Mesendoderm (in vitro differentiated cells): Measurements from ENCODE around the gene TAF4B.
"Not testable (repeated sequence)": the region's sequence is repeated elsewhere in the genome, so short reads cannot be mapped to it uniquely, and the experiment has no call there.

Experiments used
- DNase-seq: peaks from one replicate; pipeline ENCODE4 v3.0.0; 2013
- H2AK5ac ChIP-seq: 2 replicates; pipeline ENCODE4 v1.6.1; 2013; ENCODE audit warnings: low read length, inconsistent platforms
- H2BK120ac ChIP-seq: 2 replicates; pipeline ENCODE4 v1.6.1; 2013; ENCODE audit warnings: low read depth, mild to moderate bottlenecking, low read length, moderate library complexity, mixed read lengths
- H2BK15ac ChIP-seq: replicated peaks from 2 replicates; pipeline ENCODE4 v1.6.1; 2013; ENCODE audit warnings: low read depth, mild to moderate bottlenecking, moderate library complexity
- H2BK5ac ChIP-seq: 2 replicates; pipeline ENCODE4 v1.6.1; 2013; ENCODE audit warnings: low read length, inconsistent platforms
- H3K18ac ChIP-seq: 2 replicates; pipeline ENCODE4 v1.6.1; 2013; ENCODE audit warnings: mild to moderate bottlenecking, low read length, mixed read lengths
- H3K23ac ChIP-seq: one replicate; pipeline ENCODE4 v1.6.1; 2013; ENCODE audit warnings: low read length
- H3K27ac ChIP-seq: 2 replicates; pipeline ENCODE4 v1.5.1; 2013; ENCODE audit warnings: low read depth, mild to moderate bottlenecking, inconsistent platforms, low read length, moderate library complexity
- H3K27me3 ChIP-seq: 2 replicates; pipeline ENCODE4 v1.6.1; 2013; ENCODE audit warnings: low read length, control low read depth, mild to moderate bottlenecking, inconsistent platforms; ENCODE audit not compliant: insufficient read depth, poor library complexity
- H3K36me3 ChIP-seq: 2 replicates; pipeline ENCODE4 v1.6.1; 2013; ENCODE audit warnings: low read length, inconsistent platforms; ENCODE audit not compliant: control insufficient read depth, insufficient read depth
- H3K4ac ChIP-seq: one replicate; pipeline ENCODE4 v1.6.1; 2013; ENCODE audit warnings: low read depth, mild to moderate bottlenecking, low read length, moderate library complexity
- H3K4me1 ChIP-seq: 2 replicates; pipeline ENCODE4 v1.6.1; 2013; ENCODE audit warnings: low read depth, low read length, inconsistent platforms; ENCODE audit not compliant: control insufficient read depth
- H3K4me2 ChIP-seq: 2 replicates; pipeline ENCODE4 v1.6.1; 2013; ENCODE audit warnings: low read length
- H3K4me3 ChIP-seq: 2 replicates; pipeline ENCODE4 v1.5.1; 2013; ENCODE audit warnings: mild to moderate bottlenecking, low read length
- H3K56ac ChIP-seq: one replicate; pipeline ENCODE4 v1.6.1; 2013; ENCODE audit warnings: low read length
- H3K79me1 ChIP-seq: 2 replicates; pipeline ENCODE4 v1.6.1; 2013; ENCODE audit warnings: low read length, inconsistent platforms
- H3K79me2 ChIP-seq: 2 replicates; pipeline ENCODE4 v1.6.1; 2013; ENCODE audit warnings: mild to moderate bottlenecking, low read length; ENCODE audit not compliant: control insufficient read depth, insufficient read depth
- H3K9ac ChIP-seq: 2 replicates; pipeline ENCODE4 v1.6.1; 2013; ENCODE audit warnings: low read length, inconsistent platforms
- H4K5ac ChIP-seq: one replicate; pipeline ENCODE4 v1.6.1; 2013; ENCODE audit warnings: low read length
- H4K8ac ChIP-seq: one replicate; pipeline ENCODE4 v1.6.1; 2013; ENCODE audit warnings: low read depth, mild to moderate bottlenecking, control low read depth, low read length, moderate library complexity
- WGBS: extraction: QIAGEN DNeasy Blood & Tissue Kit; methylation state at CpG from one replicate; pipeline ENCODE4 v1.1.7; 2013; ENCODE audit warnings: low lambda C conversion rate, missing lambda C conversion rate; ENCODE audit not compliant: insufficient coverage; ENCODE audit errors: extremely low coverage; 5-methylcytosine and 5-hydroxymethylcytosine counted together

TAF4B gene

GRCh38 chr18:26378701-26379100, 152.5 kb downstream of the TAF4B start:
- no peaks in the 10 kb centered on the region for H3K79me1 ChIP-seq
- no peak overlapping the region for H4K5ac ChIP-seq
- H3K27ac ChIP-seq: no peak overlapping the region
- DNase-seq: no peak
- H2BK5ac ChIP-seq: no peak overlapping the region
- H3K9ac ChIP-seq: no peak overlapping the region
- no peak overlapping the region for H3K18ac ChIP-seq
- H3K56ac ChIP-seq: no peak overlapping the region
- no peaks in the 10 kb centered on the region for H3K36me3 ChIP-seq
- no peak overlapping the region for H3K4ac ChIP-seq
- no peak overlapping the region for H3K4me2 ChIP-seq
- no peak overlapping the region for H2BK15ac ChIP-seq
- H3K79me2 ChIP-seq: no peaks in the 10 kb centered on the region
- no peaks in the 10 kb centered on the region for H3K27me3 ChIP-seq
- no peak overlapping the region for H2BK120ac ChIP-seq
- no peak overlapping the region for H2AK5ac ChIP-seq
- H3K4me3 ChIP-seq: no peak overlapping the region
- H3K23ac ChIP-seq: no peak overlapping the region
- H3K4me1 ChIP-seq: no peaks in the 10 kb centered on the region
- H4K8ac ChIP-seq: no peak overlapping the region

DNA sequence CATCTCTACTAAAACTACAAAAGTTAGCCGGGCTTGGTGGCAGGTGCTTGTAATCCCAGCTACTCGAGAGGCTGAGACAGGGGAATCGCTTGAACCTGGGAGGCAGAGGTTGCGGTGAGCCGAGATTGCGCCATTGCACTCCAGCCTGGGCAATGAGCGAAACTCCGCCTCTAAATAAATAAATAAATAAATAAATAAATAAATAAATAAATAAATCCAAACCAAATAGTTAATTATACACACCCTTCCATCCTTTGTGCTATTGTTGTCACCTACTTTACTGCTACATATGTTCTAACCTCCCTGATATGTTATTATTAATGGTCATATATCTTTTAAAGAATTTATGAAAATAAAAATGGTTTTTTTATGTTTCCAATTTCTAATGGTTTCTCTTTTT, 155.3 kb downstream of the TAF4B start:
- no CpG with 5 or more reads among the region's 8 CpGs for WGBS
- not testable (repeated sequence) for H3K36me3 ChIP-seq, H3K79me1 ChIP-seq

GRCh38 chr18:26383454-26384270, 157.4 kb downstream of the TAF4B start:
- Histone ChIP-seq H3K9ac (no peak overlapping the region), H3K4ac (no peak overlapping the region), H2BK5ac (no peak overlapping the region), H3K36me3 (no peaks in the 10 kb centered on the region), H2AK5ac (no peak overlapping the region), H3K79me2 (no peaks in the 10 kb centered on the region), H3K56ac (no peak overlapping the region), H3K18ac (no peak overlapping the region), H3K79me1 (no peaks in the 10 kb centered on the region), H4K5ac (no peak overlapping the region), H3K4me2 (no peak overlapping the region), H4K8ac (no peak overlapping the region), H2BK15ac (no peak overlapping the region), H3K4me1 (no peaks in the 10 kb centered on the region), H3K27ac (no peak overlapping the region), H3K23ac (no peak overlapping the region), H3K27me3 (no peaks in the 10 kb centered on the region), H3K4me3 (no peak overlapping the region), H2BK120ac (no peak overlapping the region)
- WGBS: no CpG with 5 or more reads among the region's 2 CpGs
- DNase-seq: peak; percentile 65

More for the DNA sequence above, 155.3 kb downstream of the TAF4B start:
- H3K23ac ChIP-seq, H2BK15ac ChIP-seq, H4K5ac ChIP-seq, H3K27me3 ChIP-seq, H2BK120ac ChIP-seq, H2BK5ac ChIP-seq, H3K27ac ChIP-seq, H3K9ac ChIP-seq, H3K4me2 ChIP-seq, DNase-seq, H3K56ac ChIP-seq, H3K4ac ChIP-seq, H3K4me3 ChIP-seq, H4K8ac ChIP-seq, H2AK5ac ChIP-seq, H3K79me2 ChIP-seq, H3K18ac ChIP-seq, H3K4me1 ChIP-seq: not testable (repeated sequence)

DNA sequence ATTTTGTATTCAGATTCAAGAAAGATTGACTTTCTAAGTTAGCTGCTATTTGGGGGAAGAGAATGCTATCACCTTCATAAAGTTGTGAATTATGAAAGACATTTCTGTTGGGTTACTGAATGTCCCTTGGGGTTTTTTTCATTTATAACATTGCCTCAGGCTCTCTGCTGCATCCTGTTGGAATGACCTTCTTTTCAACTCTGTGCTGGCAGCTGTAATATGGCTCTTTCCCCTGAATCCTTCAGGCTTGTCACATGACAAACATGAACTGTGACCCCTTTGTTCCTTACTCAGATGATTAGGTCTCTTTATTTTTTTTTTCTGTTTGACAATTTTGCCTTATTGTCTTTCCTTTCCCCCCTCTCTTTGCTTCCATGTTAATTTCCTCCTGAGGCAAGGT, 159.8 kb downstream of the TAF4B start:
- Histone ChIP-seq H2BK120ac (no peak overlapping the region), H3K4me1 (no peaks in the 10 kb centered on the region), H3K79me2 (no peaks in the 10 kb centered on the region), H3K79me1 (no peaks in the 10 kb centered on the region), H3K23ac (no peak overlapping the region), H3K4me3 (no peak overlapping the region), H3K4me2 (no peak overlapping the region), H4K5ac (no peak overlapping the region), H2AK5ac (no peak overlapping the region), H3K36me3 (no peaks in the 10 kb centered on the region), H3K27me3 (no peaks in the 10 kb centered on the region), H3K56ac (no peak overlapping the region), H2BK5ac (no peak overlapping the region), H4K8ac (no peak overlapping the region), H3K4ac (no peak overlapping the region), H2BK15ac (no peak overlapping the region), H3K27ac (no peak overlapping the region), H3K18ac (no peak overlapping the region), H3K9ac (no peak overlapping the region)
- DNase-seq: no peak

DNA sequence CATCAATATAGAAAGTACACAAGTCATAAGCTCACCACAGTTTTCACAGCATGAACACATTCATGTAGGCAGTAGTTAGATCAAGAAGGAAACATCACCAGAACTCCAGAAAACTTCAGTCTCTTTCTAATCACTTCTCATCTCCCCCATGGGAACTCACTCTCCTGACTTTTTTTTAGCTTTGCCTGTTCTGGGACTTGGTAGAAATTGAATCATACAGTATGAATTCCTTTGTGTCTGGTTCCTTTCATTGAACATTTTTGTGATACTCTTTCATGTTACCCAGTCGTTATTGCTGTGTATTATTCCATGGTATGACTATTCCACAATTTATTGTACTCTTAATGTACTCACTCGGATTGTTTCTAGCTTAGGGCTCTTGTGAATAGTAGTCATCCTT, 160.2 kb downstream of the TAF4B start:
- Histone ChIP-seq H3K79me1 (no peaks in the 10 kb centered on the region), H3K27ac (no peak overlapping the region)

DNA sequence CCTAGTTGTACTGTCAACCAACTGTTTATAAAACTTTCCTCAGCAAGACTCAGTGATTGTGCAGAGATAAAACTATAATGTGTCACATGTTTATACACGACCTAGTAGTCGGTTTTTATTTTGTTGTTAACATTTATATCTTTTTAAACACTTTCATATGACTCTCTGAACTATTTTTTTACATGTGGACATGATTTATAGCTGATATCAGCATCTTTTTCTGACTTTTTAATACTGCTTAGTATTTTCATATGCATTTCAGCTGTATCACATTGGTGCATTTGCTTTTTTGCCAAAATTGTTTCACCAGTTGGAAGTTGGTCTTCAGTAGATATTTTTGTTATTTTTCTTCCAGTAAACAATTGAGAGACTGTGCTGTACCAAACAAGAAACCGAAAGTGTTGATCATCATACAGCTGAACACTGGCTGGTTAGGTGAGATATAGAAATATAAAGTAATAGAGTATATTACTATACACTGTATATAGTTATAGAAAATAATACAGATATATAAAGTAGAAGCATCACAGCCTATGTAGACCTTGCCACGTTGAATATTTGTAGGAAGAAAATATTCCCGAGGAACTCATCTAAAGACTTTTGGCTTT, 167.9 kb downstream of the TAF4B start:
- Histone ChIP-seq H3K4me3 (no peak overlapping the region), H2BK120ac (no peak overlapping the region), H3K18ac (no peak overlapping the region), H3K4ac (no peak overlapping the region), H3K4me1 (no peaks in the 10 kb centered on the region), H2AK5ac (no peak overlapping the region), H3K36me3 (no peaks in the 10 kb centered on the region), H4K8ac (no peak overlapping the region), H3K79me1 (no peaks in the 10 kb centered on the region), H2BK5ac (no peak overlapping the region), H2BK15ac (no peak overlapping the region), H3K27me3 (no peaks in the 10 kb centered on the region), H3K27ac (no peak overlapping the region), H3K23ac (no peak overlapping the region), H3K79me2 (no peaks in the 10 kb centered on the region), H3K56ac (no peak overlapping the region), H3K9ac (no peak overlapping the region), H4K5ac (no peak overlapping the region), H3K4me2 (no peak overlapping the region)
- no CpG with 5 or more reads among the region's 5 CpGs for WGBS
- DNase-seq: no peak

More for the DNA sequence above, 160.2 kb downstream of the TAF4B start:
- Histone ChIP-seq H4K5ac (no peak overlapping the region), H3K18ac (no peak overlapping the region), H2BK15ac (no peak overlapping the region), H2BK120ac (no peak overlapping the region), H2BK5ac (no peak overlapping the region), H3K4me3 (no peak overlapping the region), H4K8ac (no peak overlapping the region), H3K9ac (no peak overlapping the region), H3K56ac (no peak overlapping the region), H3K4me1 (no peaks in the 10 kb centered on the region), H3K4me2 (no peak overlapping the region), H2AK5ac (no peak overlapping the region), H3K23ac (no peak overlapping the region), H3K27me3 (no peaks in the 10 kb centered on the region), H3K36me3 (no peaks in the 10 kb centered on the region), H3K4ac (no peak overlapping the region), H3K79me2 (no peaks in the 10 kb centered on the region)
- DNase-seq: no peak
- WGBS: no CpG with 5 or more reads among the region's 2 CpGs
